ENCODE results near the gene GNG11.

Gene GNG11

DNA sequence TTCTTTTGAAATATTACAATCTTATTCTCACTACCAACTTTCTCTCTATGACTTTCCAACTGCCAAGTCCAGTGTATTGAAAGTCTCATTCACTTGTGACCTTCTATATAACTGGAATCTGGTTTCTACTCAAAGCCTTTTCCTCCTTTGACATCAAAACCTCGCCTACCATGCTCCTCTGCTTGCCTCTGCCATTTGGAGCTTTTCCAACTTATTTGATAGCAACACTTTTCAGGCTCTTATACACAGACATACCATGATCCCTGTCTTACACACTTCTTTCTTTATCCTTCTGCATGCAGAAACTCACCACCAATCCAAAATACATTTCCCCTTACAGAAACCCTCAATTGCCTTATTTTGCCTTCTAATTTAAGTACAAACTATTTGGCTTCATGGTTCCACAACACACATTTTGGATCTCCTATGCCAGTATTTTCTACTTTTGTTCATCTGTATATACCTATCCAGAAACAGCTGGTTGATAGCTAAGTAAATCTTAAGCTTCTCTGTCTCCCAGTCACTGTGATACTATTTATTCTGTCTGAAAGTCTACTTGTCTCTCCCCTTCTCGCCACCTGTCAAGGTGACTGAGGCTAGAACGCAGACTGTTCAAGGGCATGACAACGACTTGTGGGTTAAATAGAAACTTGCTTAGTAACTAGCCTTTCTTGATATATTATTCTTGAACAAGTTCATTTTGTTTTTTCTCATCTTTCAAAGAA is 22.4 kb downstream of the GNG11 start:
- TF ChIP-seq, protein P1, sequence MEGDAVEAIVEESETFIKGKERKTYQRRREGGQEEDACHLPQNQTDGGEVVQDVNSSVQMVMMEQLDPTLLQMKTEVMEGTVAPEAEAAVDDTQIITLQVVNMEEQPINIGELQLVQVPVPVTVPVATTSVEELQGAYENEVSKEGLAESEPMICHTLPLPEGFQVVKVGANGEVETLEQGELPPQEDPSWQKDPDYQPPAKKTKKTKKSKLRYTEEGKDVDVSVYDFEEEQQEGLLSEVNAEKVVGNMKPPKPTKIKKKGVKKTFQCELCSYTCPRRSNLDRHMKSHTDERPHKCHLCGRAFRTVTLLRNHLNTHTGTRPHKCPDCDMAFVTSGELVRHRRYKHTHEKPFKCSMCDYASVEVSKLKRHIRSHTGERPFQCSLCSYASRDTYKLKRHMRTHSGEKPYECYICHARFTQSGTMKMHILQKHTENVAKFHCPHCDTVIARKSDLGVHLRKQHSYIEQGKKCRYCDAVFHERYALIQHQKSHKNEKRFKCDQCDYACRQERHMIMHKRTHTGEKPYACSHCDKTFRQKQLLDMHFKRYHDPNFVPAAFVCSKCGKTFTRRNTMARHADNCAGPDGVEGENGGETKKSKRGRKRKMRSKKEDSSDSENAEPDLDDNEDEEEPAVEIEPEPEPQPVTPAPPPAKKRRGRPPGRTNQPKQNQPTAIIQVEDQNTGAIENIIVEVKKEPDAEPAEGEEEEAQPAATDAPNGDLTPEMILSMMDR (IDR thresholded peaks at IDR 0.05; ENCODE audit: extremely low read depth, missing control alignments): no peak
- DNase-seq (ENCODE audit: low spot score): no peak

DNA sequence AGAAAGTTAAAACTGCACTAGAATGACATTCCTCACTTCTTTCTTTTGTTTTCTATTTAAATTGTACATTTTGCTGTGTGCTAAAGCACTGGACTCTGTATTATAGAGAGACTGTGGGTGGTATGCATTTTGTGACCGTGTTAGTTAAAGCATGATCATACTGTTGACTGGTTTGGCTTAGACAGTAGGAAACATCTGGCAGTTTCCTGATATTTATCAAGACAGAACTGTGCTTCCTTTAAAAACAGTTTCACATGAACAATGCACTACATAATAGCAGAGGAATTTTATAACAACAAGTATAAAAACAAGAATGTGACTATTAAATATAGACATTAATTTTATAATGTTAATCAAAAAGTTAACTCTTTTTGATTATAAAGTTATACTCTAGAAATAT is 23.1 kb downstream of the GNG11 start:
- TF ChIP-seq, protein P1 (IDR thresholded peaks at IDR 0.05; ENCODE audit: extremely low read depth, missing control alignments): no peak
- no peak for DNase-seq (ENCODE audit: low spot score)

DNA sequence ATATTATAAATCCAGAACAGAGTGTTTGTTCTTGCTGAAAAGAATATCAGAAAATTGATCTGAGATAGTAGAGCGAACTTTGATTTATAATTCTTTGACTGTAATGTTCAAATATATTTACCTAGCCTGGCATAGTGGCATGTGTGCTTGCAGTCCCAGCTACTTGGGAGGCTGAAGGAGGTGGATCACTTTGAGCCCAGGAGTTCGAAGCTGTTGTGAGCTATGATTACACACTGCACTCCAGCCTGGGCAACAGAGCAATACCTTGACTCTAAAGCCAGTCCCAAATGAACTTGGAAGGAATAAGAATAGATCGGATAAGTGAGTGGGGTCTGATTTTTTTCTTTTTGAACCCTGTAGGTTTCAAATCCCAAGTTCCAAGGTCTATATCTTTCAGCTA is 23.5 kb downstream of the GNG11 start:
- no peak for DNase-seq (ENCODE audit: low spot score)
- TF ChIP-seq, protein P1 (IDR thresholded peaks at IDR 0.05; ENCODE audit: extremely low read depth, missing control alignments): no peak

DNA sequence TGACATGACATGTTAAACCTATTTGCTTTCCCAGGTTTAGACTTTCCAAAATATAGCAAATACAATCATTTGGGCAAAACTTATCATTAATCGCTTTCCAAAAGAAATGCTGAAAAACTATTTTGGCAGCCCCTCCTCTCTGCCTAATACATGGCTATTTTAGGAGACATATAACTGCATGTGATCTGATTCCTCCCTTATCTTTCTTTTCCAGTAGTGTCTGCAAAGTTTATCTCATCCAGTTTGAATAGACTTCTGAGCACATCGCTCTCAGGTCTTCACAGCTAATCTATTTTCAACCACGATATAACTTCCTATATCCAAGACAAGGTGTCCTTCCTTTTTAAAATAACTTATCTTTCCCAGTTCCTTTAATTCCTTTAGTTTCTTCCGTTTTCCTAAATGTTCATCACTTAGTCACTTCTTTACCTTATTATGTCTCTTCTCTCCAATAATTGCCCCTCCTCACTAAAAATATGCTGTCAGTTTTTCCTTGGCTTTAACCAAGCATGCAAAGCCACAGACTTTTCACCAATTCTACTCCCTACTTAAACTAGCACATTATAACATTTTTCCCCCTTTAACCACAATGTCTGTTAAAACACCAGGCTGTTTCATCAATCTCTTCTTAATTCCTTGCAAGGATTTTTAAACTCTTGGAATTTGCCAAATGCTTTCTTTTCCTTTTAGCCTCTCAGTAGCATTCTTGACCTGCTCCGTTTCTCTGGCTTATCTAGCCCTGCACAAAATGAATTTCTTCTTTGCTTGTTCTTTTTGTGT is 24.4 kb downstream of the GNG11 start:
- TF ChIP-seq, protein P1 (IDR thresholded peaks at IDR 0.05; ENCODE audit: extremely low read depth, missing control alignments): no peak
- DNase-seq (ENCODE audit: low spot score): no peak

DNA sequence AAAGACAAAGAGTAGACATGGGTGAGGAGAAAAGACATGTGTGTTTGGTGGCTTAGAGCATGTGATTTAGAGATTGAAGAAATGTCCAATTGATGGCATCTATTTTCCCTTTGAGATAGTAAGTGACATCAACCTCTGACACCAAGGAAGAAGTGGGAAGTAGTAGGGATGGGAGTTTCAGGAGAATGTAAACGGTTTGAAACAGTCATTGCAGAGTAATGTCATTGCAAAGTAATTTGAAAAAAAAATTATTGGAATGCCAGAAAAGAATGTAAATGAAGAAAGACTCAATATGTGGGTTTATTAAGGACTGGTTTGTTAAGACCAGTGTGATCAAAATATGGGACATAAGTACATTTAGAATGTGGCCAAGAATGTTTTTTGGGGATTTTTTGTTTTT is 26.6 kb downstream of the GNG11 start:
- TF ChIP-seq, protein P1 (IDR thresholded peaks at IDR 0.05; ENCODE audit: extremely low read depth, missing control alignments): no peak
- no peak for DNase-seq (ENCODE audit: low spot score)

DNA sequence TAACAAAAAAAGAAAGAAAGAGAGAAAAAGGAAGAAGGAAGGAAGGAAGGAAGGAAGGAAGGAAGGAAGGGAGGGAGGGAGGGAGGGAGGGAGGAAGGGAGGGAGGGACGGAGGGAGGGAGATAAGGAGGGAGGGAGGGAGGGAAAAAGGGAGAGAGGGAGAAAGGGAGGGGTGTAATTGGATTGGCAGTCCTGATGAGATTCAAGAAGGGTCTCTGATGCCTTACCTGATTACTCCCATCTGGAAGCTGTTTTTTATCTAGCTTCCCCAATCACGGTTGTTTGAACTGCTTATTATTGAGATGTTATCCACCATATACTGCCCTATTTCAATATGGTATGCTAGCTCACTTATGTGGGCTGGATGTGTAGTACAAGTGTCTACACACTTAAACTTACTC is 27.3 kb downstream of the GNG11 start:
- TF ChIP-seq, protein P1 (IDR thresholded peaks at IDR 0.05; ENCODE audit: extremely low read depth, missing control alignments): no peak
- no peak for DNase-seq (ENCODE audit: low spot score)

DNA sequence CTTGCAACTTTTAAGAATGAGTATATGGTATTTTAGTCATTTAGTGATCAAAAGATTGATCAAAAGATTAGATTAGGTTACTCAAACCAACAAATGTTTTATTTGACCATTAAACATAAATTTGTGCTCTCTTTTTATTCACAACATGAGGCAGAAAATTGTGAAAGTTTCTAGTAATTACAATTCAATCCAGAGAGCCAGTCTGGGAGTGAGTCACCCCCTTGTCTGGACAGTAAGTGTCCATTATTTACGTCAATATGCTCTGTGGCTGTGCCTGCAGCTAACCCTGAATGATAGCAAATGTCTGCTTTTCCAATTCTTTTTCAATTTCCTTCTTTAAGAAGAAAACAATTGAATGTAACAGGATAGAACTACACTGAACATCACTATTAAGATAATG is 27.9 kb downstream of the GNG11 start:
- TF ChIP-seq, protein P1 (IDR thresholded peaks at IDR 0.05; ENCODE audit: extremely low read depth, missing control alignments): no peak
- DNase-seq (ENCODE audit: low spot score): no peak
